IMR-90 (cell line): Measurements from ENCODE around the gene CHRM1. TPM values are rescaled to one million over a fixed set of nuclear protein-coding genes. Genes with fewer than 3 reads are reported as not detected.
A peak's percentile ranks its signal among the peaks of the same experiment; 100 is the strongest.

Experiments
- ATAC-seq: fragments of 200-7000 bp; cut with Tn5 transposase; 2 replicates; pipeline ENCODE4 v1.9.1; 2020; ENCODE audit warnings: low read depth, mild to moderate bottlenecking, moderate library complexity
- BruUV-seq: library from RNA; stranded (reverse); fragments of 400-500 nt; replicated peaks from 2 replicates; lab custom pipeline; 2021; lab: Mats Ljungman, UMichigan
- CTCF ChIA-PET: fragments of 300-600 bp; formaldehyde crosslinking; extraction: SDS; loops from one replicate; lab custom pipeline; 2021; ENCODE audit warnings: antibody characterized with exemption; lab: Yijun Ruan, JAX
- POLR2A ChIA-PET: fragments of 300-600 bp; sonication (Branson Sonifier 250); formaldehyde crosslinking; loops from one replicate; lab custom pipeline; 2022; ENCODE audit warnings: antibody characterized with exemption; ENCODE audit not compliant: unreplicated experiment; lab: Charles Lee
- DNase-seq: peaks from one replicate; pipeline ENCODE4 v3.0.0; 2013
- H2AFZ ChIP-seq: replicated peaks from 2 replicates; pipeline ENCODE3; 2013; ENCODE audit warnings: low read length, mild to moderate bottlenecking; ENCODE audit not compliant: poor library complexity
- H2AK5ac ChIP-seq: 2 replicates; pipeline ENCODE4 v1.6.1; 2013; ENCODE audit warnings: low read depth, low read length, inconsistent platforms
- H2AK9ac ChIP-seq: replicated peaks from 2 replicates; pipeline ENCODE3; 2013; ENCODE audit warnings: mild to moderate bottlenecking, low read depth, low read length, moderate library complexity; ENCODE audit not compliant: poor library complexity
- H2BK120ac ChIP-seq: 2 replicates; pipeline ENCODE4 v1.6.1; 2013; ENCODE audit warnings: low read depth, low read length, inconsistent platforms
- H2BK15ac ChIP-seq: 3 replicates; pipeline ENCODE4 v1.6.1; 2013; ENCODE audit warnings: low read depth, low read length, inconsistent platforms
- H2BK20ac ChIP-seq: 2 replicates; pipeline ENCODE4 v1.6.1; 2013; ENCODE audit warnings: low read depth, mild to moderate bottlenecking, inconsistent platforms, low read length, moderate library complexity
- H2BK5ac ChIP-seq: 2 replicates; pipeline ENCODE4 v1.6.1; 2013; ENCODE audit warnings: mild to moderate bottlenecking, low read depth, low read length, inconsistent platforms; ENCODE audit not compliant: poor library complexity, severe bottlenecking
- H3K14ac ChIP-seq: replicated peaks from 2 replicates; pipeline ENCODE4 v1.6.1; 2013; ENCODE audit warnings: low read depth, low read length, inconsistent platforms
- H3K18ac ChIP-seq: 2 replicates; pipeline ENCODE4 v1.6.1; 2013; ENCODE audit warnings: low read depth, low read length, control low read depth
- H3K23ac ChIP-seq: 2 replicates; pipeline ENCODE4 v1.6.1; 2013; ENCODE audit warnings: low read depth, low read length, inconsistent platforms
- H3K27ac ChIP-seq: 2 replicates; pipeline ENCODE4 v1.5.1; 2013; ENCODE audit warnings: mild to moderate bottlenecking, control low read depth, low read length; ENCODE audit not compliant: insufficient read depth
- H3K27me3 ChIP-seq: 2 replicates; pipeline ENCODE4 v1.6.1; 2013; ENCODE audit warnings: low read length; ENCODE audit not compliant: control insufficient read depth, insufficient read depth
- H3K36me3 ChIP-seq: 2 replicates; pipeline ENCODE4 v1.6.1; 2013; ENCODE audit warnings: low read length, mixed read lengths; ENCODE audit not compliant: control insufficient read depth, insufficient read depth
- H3K4ac ChIP-seq: 2 replicates; pipeline ENCODE4 v1.6.1; 2013; ENCODE audit warnings: low read depth, low read length, inconsistent platforms
- H3K4me1 ChIP-seq: 2 replicates; pipeline ENCODE4 v1.6.1; 2013; ENCODE audit warnings: low read length, mixed read lengths; ENCODE audit not compliant: control insufficient read depth, insufficient read depth
- H3K4me2 ChIP-seq: 2 replicates; pipeline ENCODE4 v1.6.1; 2013; ENCODE audit warnings: low read depth, mild to moderate bottlenecking, control low read depth, low read length, moderate library complexity
- H3K4me3 ChIP-seq: 2 replicates; pipeline ENCODE4 v1.5.1; 2013; ENCODE audit warnings: low read depth, mild to moderate bottlenecking, control low read depth, low read length, moderate library complexity; ENCODE audit not compliant: insufficient read depth
- H3K56ac ChIP-seq: 2 replicates; pipeline ENCODE4 v1.6.1; 2013; ENCODE audit warnings: low read length, inconsistent platforms; ENCODE audit not compliant: insufficient read depth; ENCODE audit errors: extremely low read depth
- H3K79me1 ChIP-seq, 2 experiments: 2 replicates each; pipeline ENCODE4 v1.6.1; 2013; ENCODE audit warnings: low read length in 2 of 2, inconsistent platforms in 1 of 2, low read depth in 1 of 2
- H3K9ac ChIP-seq: 2 replicates; pipeline ENCODE4 v1.6.1; 2013; ENCODE audit warnings: low read depth, low read length, control low read depth
- H3K9me1 ChIP-seq: 2 replicates; pipeline ENCODE4 v1.6.1; 2013; ENCODE audit warnings: low read length, inconsistent platforms; ENCODE audit not compliant: insufficient read depth
- H3K9me3 ChIP-seq: 2 replicates; pipeline ENCODE4 v1.6.1; 2013; ENCODE audit warnings: low read length; ENCODE audit not compliant: control insufficient read depth, insufficient read depth
- H4K20me1 ChIP-seq: 2 replicates; pipeline ENCODE4 v1.6.1; 2013; ENCODE audit warnings: low read length, inconsistent platforms; ENCODE audit not compliant: insufficient read depth
- H4K5ac ChIP-seq: 2 replicates; pipeline ENCODE4 v1.6.1; 2013; ENCODE audit warnings: mild to moderate bottlenecking, low read depth, low read length, control low read depth
- H4K8ac ChIP-seq, 2 experiments: 2 replicates each; pipeline ENCODE4 v1.6.1; 2013; ENCODE audit warnings: low read depth in 2 of 2, low read length in 2 of 2, control low read depth in 1 of 2, inconsistent platforms in 1 of 2
- H4K91ac ChIP-seq: 2 replicates; pipeline ENCODE4 v1.6.1; 2013; ENCODE audit warnings: low read depth, low read length, inconsistent platforms; ENCODE audit not compliant: insufficient read depth
- BHLHE40 ChIP-seq: fragments of 150-350 bp; IDR thresholded peaks from 2 replicates; pipeline ENCODE4 v1.6.1; 2016; ENCODE audit warnings: mild to moderate bottlenecking, low read depth, low read length
- CHD1 ChIP-seq: IDR thresholded peaks from 2 replicates; pipeline ENCODE4 v1.6.1; 2012; ENCODE audit warnings: low read depth, low read length, improper control_type of control experiment
- FOS ChIP-seq: fragments of 150-350 bp; IDR thresholded peaks from 2 replicates; pipeline ENCODE4 v1.6.1; 2016; ENCODE audit warnings: low read depth, low read length
- SMC3 ChIP-seq: fragments of 150-350 bp; IDR thresholded peaks from 2 replicates; pipeline ENCODE4 v1.6.1; 2016; ENCODE audit warnings: low read depth, mild to moderate bottlenecking, antibody characterized with exemption, low read length, moderate library complexity
- WGBS, 2 experiments: methylation state at CpG; one replicate each; pipeline versions ENCODE4 v1.1.5 to v1.1.7; 2013; ENCODE audit warnings: missing lambda C conversion rate in 2 of 2; ENCODE audit not compliant: insufficient read length in 1 of 2; ENCODE audit errors: extremely low coverage in 2 of 2; 5-methylcytosine and 5-hydroxymethylcytosine counted together
- dilution Hi-C: fragments of 300-500 bp; cut with HindIII; formaldehyde crosslinking; loops from one replicate; pipeline ENCODE4 v1.14.3; 2018; ENCODE audit warnings: low sequenced_read_pairs; ENCODE audit not compliant: unreplicated experiment
- in situ Hi-C: fragments of 300-500 bp; cut with MboI; formaldehyde crosslinking; loops from 3 replicates; pipeline ENCODE4 v1.14.3; 2019; ENCODE audit warnings: low sequenced_read_pairs, inconsistent platforms, mixed read lengths
- intact Hi-C: fragments of 100-400 bp; cut with micrococcal nuclease; formaldehyde crosslinking; loops from 2 replicates; pipeline ENCODE4 v1.10.0; 2022
- polyA plus RNA-seq, 3 experiments: library from polyadenylated mRNA; depleted of rRNA; stranded (reverse); fragments of >200 nt; gene quantifications; 2 replicates each; pipeline ENCODE4 v1.2.3, GENCODE V29; 2012; ENCODE audit warnings: low replicate concordance in 1 of 3
- total RNA-seq: library from RNA; depleted of rRNA; stranded (reverse); fragments of >200 nt; gene quantifications from 2 replicates; pipeline ENCODE4 v1.2.3, GENCODE V29; 2012

CHRM1 gene
- total and polyA plus RNA-seq, 2 of the 4 experiments (the other 2 are of a cell fraction) = not detected

GRCh38 chr11:62880803-62881578 lies 40.2 kb downstream of the CHRM1 start, which contains the start of gene SLC3A2 (continued):
- no peak; the same call in 1 of the 2 replicates for TF ChIP-seq CHD1
- TF ChIP-seq FOS = no peak
- TF ChIP-seq SMC3 = peak; percentile 27; the same call in 1 of the 2 replicates

GRCh38 chr11:62880231-62880802 lies 40.8 kb downstream of the CHRM1 start:
- in situ Hi-C loops = loop anchor here (25.0 kb wide), 1 partner anchor 782 kb away; the partner anchor contains the start of gene ATL3
- Histone ChIP-seq H3K4me1 (peaks cover 22% of the 10 kb centered on the region), H4K8ac (peak overlapping the region; percentile 83 to 100), H3K79me1 (peaks cover 16 to 53% of the 10 kb centered on the region in 2 experiments; a peak in 3 of 4 replicates), H3K14ac (peak overlapping the region; percentile 94), H4K5ac (peak overlapping the region; percentile 38), H3K56ac (peak overlapping the region; percentile 85), H3K4me2 (peak overlapping the region; percentile 86), H3K27ac (peak overlapping the region; percentile 98), H2BK15ac (peak overlapping the region; percentile 88; the same call in 2 of the 3 replicates), H2AFZ (peak overlapping the region; percentile 79), H3K23ac (peak overlapping the region; percentile 92), H4K20me1 (peaks cover 35% of the 10 kb centered on the region), H3K9ac (peak overlapping the region; percentile 69), H3K9me1 (peaks cover 9% of the 10 kb centered on the region; the same call in 1 of the 2 replicates), H2BK120ac (peak overlapping the region; percentile 94), H3K27me3 (no peaks in the 10 kb centered on the region), H4K91ac (peak overlapping the region; percentile 86), H2AK5ac (peak overlapping the region; percentile 57), H3K4me3 (peak overlapping the region; percentile 92), H3K18ac (peak overlapping the region; percentile 70), H3K36me3 (peaks cover 32% of the 10 kb centered on the region), H2BK5ac (peak overlapping the region; percentile 85), H3K9me3 (no peaks in the 10 kb centered on the region), H3K4ac (peak overlapping the region; percentile 92), H2BK20ac (peak overlapping the region; percentile 87; the same call in 1 of the 2 replicates), H2AK9ac (peak overlapping the region; percentile 87)
- no peak for TF ChIP-seq CHD1
- TF ChIP-seq BHLHE40 = peak; percentile 45; the same call in 1 of the 2 replicates
- TF ChIP-seq FOS = no peak
- ChIA-PET CTCF (interaction anchor here (1.7 to 1.9 kb wide), 3 partner anchors 17 to 94 kb away, joined by 6 to 7 read pairs (median 7); no protein-coding TSS in a partner anchor), POLR2A (no interaction called here)
- WGBS, 2 experiments = 2% methylated on average over 9 of the region's 16 CpGs; no CpG with 5 or more reads in 1 of the 2 experiments
- peak; percentile 54 for ATAC-seq
- BruUV-seq = no TSS peak
- DNase-seq = peak; percentile 88
- dilution Hi-C loops = no loop called here
- intact Hi-C loops = loop anchor here (5.0 kb wide), 1 partner anchor 93 kb away; the partner anchor contains the start of gene TMEM179B
